ENCODE results near the gene AGPS.
"Not testable (repeated sequence)": the region's sequence is repeated elsewhere in the genome, so short reads cannot be mapped to it uniquely, and the experiment has no call there.

The AGPS gene

GRCh38 chr2:177359836-177360595 is 32.6 kb upstream of the AGPS start:
- no peak overlapping the region for H3K4me3 Mint-ChIP-seq
- no peaks in the 10 kb centered on the region for H3K27me3 Mint-ChIP-seq (ENCODE audit: low read depth)
- no peaks in the 10 kb centered on the region for H3K36me3 Mint-ChIP-seq (ENCODE audit: low read depth)
- H3K9me3 Mint-ChIP-seq: no peaks in the 10 kb centered on the region
- no peak for DNase-seq (ENCODE audit: low spot score)
- H3K27ac Mint-ChIP-seq: no peak overlapping the region
- no peaks in the 10 kb centered on the region for H3K4me1 Mint-ChIP-seq (ENCODE audit: low read depth)

- H3K27ac Mint-ChIP-seq: no peak overlapping the region
- H3K4me1 Mint-ChIP-seq (ENCODE audit: low read depth): no peaks in the 10 kb centered on the region
- no peak for DNase-seq (ENCODE audit: low spot score)
- no peaks in the 10 kb centered on the region for H3K36me3 Mint-ChIP-seq (ENCODE audit: low read depth)
- H3K27me3 Mint-ChIP-seq (ENCODE audit: low read depth): no peaks in the 10 kb centered on the region
- no peak overlapping the region for H3K4me3 Mint-ChIP-seq
- H3K9me3 Mint-ChIP-seq: no peaks in the 10 kb centered on the region
Measured at GRCh38 chr2:177362499-177362898, 30.1 kb upstream of the AGPS start.

- H3K4me3 Mint-ChIP-seq: no peak overlapping the region
- no peaks in the 10 kb centered on the region for H3K36me3 Mint-ChIP-seq (ENCODE audit: low read depth)
- H3K9me3 Mint-ChIP-seq: no peaks in the 10 kb centered on the region
- no peak overlapping the region for H3K27ac Mint-ChIP-seq
- DNase-seq (ENCODE audit: low spot score): no peak
- H3K4me1 Mint-ChIP-seq (ENCODE audit: low read depth): no peaks in the 10 kb centered on the region
- no peaks in the 10 kb centered on the region for H3K27me3 Mint-ChIP-seq (ENCODE audit: low read depth)
Measured at GRCh38 chr2:177363332-177363731, 29.2 kb upstream of the AGPS start.

GRCh38 chr2:177365764-177366163 is 26.8 kb upstream of the AGPS start:
- peaks cover 14% of the 10 kb centered on the region for H3K9me3 Mint-ChIP-seq
- H3K36me3 Mint-ChIP-seq (ENCODE audit: low read depth); H3K27me3 Mint-ChIP-seq (ENCODE audit: low read depth); H3K4me1 Mint-ChIP-seq (ENCODE audit: low read depth); H3K4me3 Mint-ChIP-seq; DNase-seq (ENCODE audit: low spot score); H3K27ac Mint-ChIP-seq: not testable (repeated sequence)

GRCh38 chr2:177368023-177368422 is 24.6 kb upstream of the AGPS start:
- not testable (repeated sequence) for DNase-seq (ENCODE audit: low spot score); H3K4me1 Mint-ChIP-seq (ENCODE audit: low read depth); H3K27me3 Mint-ChIP-seq (ENCODE audit: low read depth); H3K27ac Mint-ChIP-seq; H3K4me3 Mint-ChIP-seq; H3K36me3 Mint-ChIP-seq (ENCODE audit: low read depth)
- H3K9me3 Mint-ChIP-seq: peaks cover 37% of the 10 kb centered on the region

- Mint-ChIP-seq H3K27ac (no peak overlapping the region), H3K9me3 (peaks cover 5% of the 10 kb centered on the region), H3K36me3 (ENCODE audit: low read depth) (peaks cover 13% of the 10 kb centered on the region), H3K4me3 (no peak overlapping the region), H3K4me1 (ENCODE audit: low read depth) (no peaks in the 10 kb centered on the region), H3K27me3 (ENCODE audit: low read depth) (no peaks in the 10 kb centered on the region)
- DNase-seq (ENCODE audit: low spot score): no peak
Measured at GRCh38 chr2:177379354-177379753, 13.2 kb upstream of the AGPS start.

- no peak for DNase-seq (ENCODE audit: low spot score)
- no peak overlapping the region for H3K4me3 Mint-ChIP-seq
- H3K4me1 Mint-ChIP-seq (ENCODE audit: low read depth): no peaks in the 10 kb centered on the region
- no peaks in the 10 kb centered on the region for H3K27me3 Mint-ChIP-seq (ENCODE audit: low read depth)
- H3K9me3 Mint-ChIP-seq: peaks cover 1% of the 10 kb centered on the region
- H3K27ac Mint-ChIP-seq: no peak overlapping the region
- peaks cover 10% of the 10 kb centered on the region for H3K36me3 Mint-ChIP-seq (ENCODE audit: low read depth)
Measured at GRCh38 chr2:177380181-177380580, 12.4 kb upstream of the AGPS start.

GRCh38 chr2:177383935-177384334 is 8.6 kb upstream of the AGPS start:
- Mint-ChIP-seq H3K27ac (no peak overlapping the region), H3K9me3 (no peaks in the 10 kb centered on the region), H3K27me3 (ENCODE audit: low read depth) (no peaks in the 10 kb centered on the region), H3K36me3 (ENCODE audit: low read depth) (peaks cover 6% of the 10 kb centered on the region), H3K4me1 (ENCODE audit: low read depth) (peaks cover 2% of the 10 kb centered on the region), H3K4me3 (no peak overlapping the region)
- no peak for DNase-seq (ENCODE audit: low spot score)

- no peak overlapping the region for H3K27ac Mint-ChIP-seq
- no peak for DNase-seq (ENCODE audit: low spot score)
Measured at GRCh38 chr2:177385151-177385550, 7.4 kb upstream of the AGPS start.

GRCh38 chr2:177391822-177392372 is 676 bp upstream of the AGPS start:
- Mint-ChIP-seq H3K27me3 (ENCODE audit: low read depth) (no peaks in the 10 kb centered on the region), H3K27ac (peak overlapping the region; percentile 90)
- DNase-seq (ENCODE audit: low spot score): no peak

More at GRCh38 chr2:177385151-177385550, 7.4 kb upstream of the AGPS start:
- Mint-ChIP-seq H3K4me1 (ENCODE audit: low read depth) (peaks cover 5% of the 10 kb centered on the region), H3K36me3 (ENCODE audit: low read depth) (peaks cover 7% of the 10 kb centered on the region), H3K27me3 (ENCODE audit: low read depth) (no peaks in the 10 kb centered on the region), H3K4me3 (no peak overlapping the region), H3K9me3 (no peaks in the 10 kb centered on the region)

GRCh38 chr2:177393203-177393755 is 706 bp downstream of the AGPS start:
- Mint-ChIP-seq H3K4me1 (ENCODE audit: low read depth) (peaks cover 52% of the 10 kb centered on the region), H3K9me3 (no peaks in the 10 kb centered on the region), H3K27me3 (ENCODE audit: low read depth) (no peaks in the 10 kb centered on the region), H3K4me3 (peak overlapping the region; percentile 91), H3K36me3 (ENCODE audit: low read depth) (peaks cover 23% of the 10 kb centered on the region), H3K27ac (peak overlapping the region; percentile 86)
- DNase-seq (ENCODE audit: low spot score): no peak

More at GRCh38 chr2:177391822-177392372, 676 bp upstream of the AGPS start:
- no peaks in the 10 kb centered on the region for H3K9me3 Mint-ChIP-seq
- peak overlapping the region; percentile 91 for H3K4me3 Mint-ChIP-seq
- H3K4me1 Mint-ChIP-seq (ENCODE audit: low read depth): peaks cover 45% of the 10 kb centered on the region
- peaks cover 17% of the 10 kb centered on the region for H3K36me3 Mint-ChIP-seq (ENCODE audit: low read depth)

- Mint-ChIP-seq H3K27me3 (ENCODE audit: low read depth) (no peaks in the 10 kb centered on the region), H3K9me3 (no peaks in the 10 kb centered on the region), H3K27ac (peak overlapping the region; percentile 86), H3K4me1 (ENCODE audit: low read depth) (peaks cover 60% of the 10 kb centered on the region), H3K36me3 (ENCODE audit: low read depth) (peaks cover 23% of the 10 kb centered on the region), H3K4me3 (peak overlapping the region; percentile 91)
- no peak for DNase-seq (ENCODE audit: low spot score)
Measured at GRCh38 chr2:177393824-177394593, 1.4 kb downstream of the AGPS start.

- no peak for DNase-seq (ENCODE audit: low spot score)
- Mint-ChIP-seq H3K4me1 (ENCODE audit: low read depth) (peaks cover 63% of the 10 kb centered on the region), H3K9me3 (no peaks in the 10 kb centered on the region)
Measured at GRCh38 chr2:177394594-177394973, 2.0 kb downstream of the AGPS start.

More at GRCh38 chr2:177394594-177394973, 2.0 kb downstream of the AGPS start:
- H3K27ac Mint-ChIP-seq: no peak overlapping the region
- H3K27me3 Mint-ChIP-seq (ENCODE audit: low read depth): no peaks in the 10 kb centered on the region
- H3K36me3 Mint-ChIP-seq (ENCODE audit: low read depth): peaks cover 23% of the 10 kb centered on the region
- H3K4me3 Mint-ChIP-seq: peak overlapping the region; percentile 91

Measured in T-helper 2 cell treated with Interferon-gamma antibody and Interleukin-4, amounts not matched to agents 5 μg/mL and 100 μg/mL, for 36 hours (primary cell).